ENCODE measurements around the gene CCDC61. TPM values are rescaled to one million over a fixed set of nuclear protein-coding genes. Genes with fewer than 3 reads are reported as not detected.

CCDC61 gene
- 10 to 100 TPM; 13.8 to 14.8 (median 14.1) TPM for polyA plus RNA-seq (ENCODE audit: insufficient read length in 3 of 3)
- long read RNA-seq, donor 1, partial matches to known transcripts: 0 of 1 reads
- long read RNA-seq, donor 1, other reads (novel, unspliced or antisense): 0 of 1 reads
- long read RNA-seq, donor 2, transcript CCDC61-204 (14 exons, 1,817 nt): major isoform, 6 of 7 reads
- long read RNA-seq, donor 2, partial matches to known transcripts: 0 of 7 reads
- long read RNA-seq, donor 2, other reads (novel, unspliced or antisense): 0 of 7 reads
- long read RNA-seq, donor 3, partial matches to known transcripts: 0 of 3 reads
- long read RNA-seq, donor 3, other reads (novel, unspliced or antisense): 0 of 3 reads
- long read RNA-seq, donor 4, partial matches to known transcripts: 0 of 4 reads
- long read RNA-seq, donor 4, other reads (novel, unspliced or antisense): 0 of 4 reads
- long read RNA-seq, donor 5, partial matches to known transcripts: 0 of 1 reads
- long read RNA-seq, donor 5, other reads (novel, unspliced or antisense): 0 of 1 reads
- long read RNA-seq, donor 6, partial matches to known transcripts: 0 of 2 reads
- long read RNA-seq, donor 6, other reads (novel, unspliced or antisense): 0 of 2 reads
- long read RNA-seq, donor 7, transcript CCDC61-204 (14 exons, 1,817 nt): major isoform, 6 of 6 reads
- long read RNA-seq, donor 7, partial matches to known transcripts: 0 of 6 reads
- long read RNA-seq, donor 7, other reads (novel, unspliced or antisense): 0 of 6 reads
- long read RNA-seq, donor 8: 0 reads
- long read RNA-seq, donor 9, transcript CCDC61-204 (14 exons, 1,817 nt): major isoform, 7 of 7 reads
- long read RNA-seq, donor 9, partial matches to known transcripts: 0 of 7 reads
- long read RNA-seq, donor 9, other reads (novel, unspliced or antisense): 0 of 7 reads
- long read RNA-seq, donor 10, partial matches to known transcripts: 0 of 1 reads
- long read RNA-seq, donor 10, other reads (novel, unspliced or antisense): 0 of 1 reads
- long read RNA-seq, donor 11, partial matches to known transcripts: 0 of 2 reads
- long read RNA-seq, donor 11, other reads (novel, unspliced or antisense): 0 of 2 reads
- long read RNA-seq, donor 12, partial matches to known transcripts: 0 of 2 reads
- long read RNA-seq, donor 12, other reads (novel, unspliced or antisense): 0 of 2 reads
- long read RNA-seq, donor 13: 0 reads
- long read RNA-seq, donor 14: 0 reads
- long read RNA-seq, donor 15, transcript CCDC61-204 (14 exons, 1,817 nt): major isoform, 7 of 7 reads
- long read RNA-seq, donor 15, partial matches to known transcripts: 0 of 7 reads
- long read RNA-seq, donor 15, other reads (novel, unspliced or antisense): 0 of 7 reads
- long read RNA-seq, donor 16, partial matches to known transcripts: 0 of 2 reads
- long read RNA-seq, donor 16, other reads (novel, unspliced or antisense): 0 of 2 reads

GRCh38 chr19:45994998-45995714 lies at the start of gene CCDC61:
TSS of gene CCDC61 (plus strand) at chr19:45995467. CDS start at chr19:46003019, 7,552 bp downstream.
- peak; percentile 100 for DNase-seq

GRCh38 chr19:45947926-45948325 lies 47.3 kb upstream of the CCDC61 start:
- DNase-seq: no peak

- DNase-seq: no peak
Measured at GRCh38 chr19:45952341-45952685, 43.0 kb upstream of the CCDC61 start.

- peak; percentile 69 for DNase-seq
Measured at GRCh38 chr19:45952686-45953505, 42.4 kb upstream of the CCDC61 start.

- DNase-seq: no peak
Measured at GRCh38 chr19:45953676-45954075, 41.6 kb upstream of the CCDC61 start.

- DNase-seq: no peak
Measured at GRCh38 chr19:45954156-45954555, 41.1 kb upstream of the CCDC61 start.

- DNase-seq: no peak
Measured at GRCh38 chr19:45955905-45956608, 39.2 kb upstream of the CCDC61 start.

GRCh38 chr19:45958320-45958719 lies 36.9 kb upstream of the CCDC61 start:
- no peak for DNase-seq

- DNase-seq: no peak
Measured at GRCh38 chr19:45958769-45959516, 36.3 kb upstream of the CCDC61 start.

- no peak for DNase-seq
Measured at GRCh38 chr19:45959517-45960025, 35.7 kb upstream of the CCDC61 start.

- DNase-seq: no peak
Measured at GRCh38 chr19:45960595-45961235, 34.6 kb upstream of the CCDC61 start.

GRCh38 chr19:45962021-45962420 lies 33.2 kb upstream of the CCDC61 start:
- DNase-seq: no peak

GRCh38 chr19:45967246-45967645 lies 28.0 kb upstream of the CCDC61 start:
- DNase-seq: no peak

GRCh38 chr19:45968626-45969025 lies 26.6 kb upstream of the CCDC61 start:
- no peak for DNase-seq

GRCh38 chr19:45969676-45970075 lies 25.6 kb upstream of the CCDC61 start:
- DNase-seq: no peak

GRCh38 chr19:45971260-45971902 lies 23.9 kb upstream of the CCDC61 start:
- no peak for DNase-seq
